GM19025 (cell line): ENCODE results near the gene CACYBP.

Experiments
- ATAC-seq: cut with Tn5 transposase; IDR thresholded peaks from one replicate; pipeline ENCODE4 v1.9.1; 2021; ENCODE audit warnings: mild to moderate bottlenecking, low read depth, moderate library complexity; ENCODE audit not compliant: unreplicated experiment

CACYBP gene

GRCh38 chr1:175054736-175055135 is 55.0 kb downstream of the CACYBP start:
- ATAC-seq: no peak
